NCI-H1694 (cell line): ENCODE results near the gene EIF3D.
A peak's percentile ranks its signal among the peaks of the same experiment; 100 is the strongest.
"Not testable (repeated sequence)": the region's sequence is repeated elsewhere in the genome, so short reads cannot be mapped to it uniquely, and the experiment has no call there.

Source experiments
- DNase-seq: peaks from one replicate; lab custom pipeline; 2025; lab: John Stamatoyannopoulos, UW

The EIF3D gene

GRCh38 chr22:36549033-36549432, 20.1 kb upstream of the EIF3D start:
- DNase-seq: no peak

- DNase-seq: no peak
Observed at GRCh38 chr22:36548606-36549005, 19.6 kb upstream of the EIF3D start.

DNA sequence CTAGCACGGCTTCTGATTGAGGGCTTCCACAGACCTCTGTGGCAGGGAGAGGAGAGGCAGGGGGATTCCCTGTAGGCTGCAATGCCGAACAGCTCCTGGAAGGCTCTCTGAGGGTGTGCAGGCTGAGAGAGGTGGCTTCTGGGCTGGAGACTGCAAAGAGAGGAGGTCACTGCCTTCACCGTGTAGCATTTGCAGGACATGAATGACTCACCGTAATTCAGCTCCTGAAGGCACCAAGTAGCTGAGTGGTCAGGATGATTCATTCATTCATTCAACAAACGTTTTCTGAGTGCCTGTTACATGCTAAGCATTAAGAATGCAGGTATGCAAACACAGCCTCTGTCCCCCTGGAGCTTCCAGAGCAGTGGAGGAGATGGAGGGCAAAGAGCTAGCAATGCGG, 18.0 kb upstream of the EIF3D start:
- DNase-seq: no peak

DNA sequence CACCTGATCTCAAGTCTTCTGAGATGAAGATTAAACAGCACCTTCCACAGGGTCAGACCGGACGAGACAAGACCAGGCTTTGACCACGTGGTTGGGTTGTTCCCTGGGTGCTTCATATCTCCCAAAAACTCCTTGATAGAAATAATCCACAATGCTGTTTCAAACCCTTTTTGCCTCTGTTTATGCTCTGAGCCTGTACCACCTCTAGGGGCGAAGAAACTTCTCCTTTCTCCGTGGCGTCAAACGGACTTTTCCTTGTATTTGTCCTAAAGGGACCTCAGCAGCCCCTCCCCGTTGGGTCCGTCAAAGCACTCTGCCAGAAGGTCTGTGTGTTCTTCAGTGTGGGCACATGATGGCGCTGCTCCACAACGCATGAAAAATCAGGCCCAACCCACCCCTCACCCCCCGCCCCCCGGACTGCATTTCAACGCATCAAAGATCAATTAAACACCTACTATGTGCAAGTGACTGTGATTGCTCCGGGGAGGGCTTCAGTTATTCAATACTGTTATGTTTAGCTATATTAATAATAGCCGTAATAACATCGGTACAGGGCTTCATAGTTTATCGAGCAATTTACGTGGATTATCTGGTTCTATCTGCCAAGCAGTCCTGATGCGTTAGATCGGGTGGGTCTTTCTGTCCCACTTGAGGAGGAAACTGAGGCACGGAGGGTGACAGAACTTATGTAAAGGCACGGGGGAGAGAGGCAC, 17.3 kb upstream of the EIF3D start:
- DNase-seq: no peak

DNA sequence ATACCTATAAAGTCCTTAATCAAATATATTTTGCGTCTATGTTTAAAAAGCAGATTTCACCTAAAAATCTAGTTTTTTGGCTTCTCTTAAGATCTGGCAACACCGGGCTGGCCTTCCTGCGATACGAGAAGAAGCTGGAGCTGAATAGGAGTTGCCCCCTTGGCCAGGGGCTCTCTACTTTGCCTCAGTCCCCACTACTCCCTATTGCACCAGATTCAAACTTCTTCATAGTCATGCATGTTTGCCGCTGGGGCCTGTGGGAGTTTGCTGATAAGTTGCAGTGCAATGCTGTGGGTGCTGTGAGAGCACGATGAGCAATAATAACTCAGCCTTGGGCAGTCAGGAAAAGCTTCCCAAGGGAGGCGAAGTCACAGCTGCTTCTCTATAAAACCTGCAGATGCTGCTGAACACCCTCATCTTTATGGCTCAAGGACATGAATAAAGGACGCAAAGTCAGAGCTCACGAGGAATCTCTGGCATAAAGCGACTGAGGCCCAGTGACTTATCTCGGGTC, 15.2 kb upstream of the EIF3D start:
- no peak for DNase-seq

- DNase-seq: no peak
Observed at GRCh38 chr22:36541831-36542411, 13.0 kb upstream of the EIF3D start.

DNA sequence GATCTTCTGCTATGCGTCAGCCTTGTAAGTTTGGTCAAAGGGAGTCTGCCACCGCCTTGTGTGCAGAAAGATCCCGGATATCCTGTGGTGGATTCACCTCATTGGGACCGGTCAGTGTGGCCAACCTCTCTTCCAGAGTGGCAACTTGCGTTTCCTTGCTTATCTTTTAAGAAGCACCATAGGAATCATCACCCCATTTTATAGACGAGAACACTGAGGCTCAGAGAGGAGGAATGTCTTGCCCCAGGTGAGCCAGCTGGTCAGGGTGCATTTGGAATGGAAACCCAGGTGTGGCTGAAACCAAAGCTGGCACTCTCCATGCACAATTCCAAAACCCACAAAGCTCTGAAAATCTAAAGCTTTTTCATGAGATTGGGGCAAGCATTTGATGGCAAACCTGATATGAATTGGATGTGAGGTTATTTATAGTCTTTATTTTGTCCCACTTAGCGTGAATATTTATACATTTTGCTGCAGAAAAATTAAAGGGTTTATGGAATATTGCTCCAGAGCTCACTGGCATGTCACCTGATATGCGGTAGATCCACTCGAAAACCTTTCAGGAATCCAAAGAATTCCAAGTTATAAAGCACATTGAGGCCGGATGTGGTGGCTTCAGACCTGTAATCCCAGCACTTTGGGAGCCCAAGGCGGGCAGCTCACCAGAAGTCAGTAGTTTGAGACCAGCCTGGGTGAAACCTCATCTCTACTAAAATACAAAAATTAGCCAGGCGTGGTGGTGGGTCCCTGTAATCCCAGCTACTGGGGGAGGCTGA, 12.1 kb upstream of the EIF3D start:
- DNase-seq: no peak

GRCh38 chr22:36538529-36538928, 9.6 kb upstream of the EIF3D start:
- DNase-seq: no peak

GRCh38 chr22:36536717-36537116, 7.8 kb upstream of the EIF3D start:
- DNase-seq: no peak

- not testable (repeated sequence) for DNase-seq
Observed at GRCh38 chr22:36533320-36533719, 4.4 kb upstream of the EIF3D start.

DNA sequence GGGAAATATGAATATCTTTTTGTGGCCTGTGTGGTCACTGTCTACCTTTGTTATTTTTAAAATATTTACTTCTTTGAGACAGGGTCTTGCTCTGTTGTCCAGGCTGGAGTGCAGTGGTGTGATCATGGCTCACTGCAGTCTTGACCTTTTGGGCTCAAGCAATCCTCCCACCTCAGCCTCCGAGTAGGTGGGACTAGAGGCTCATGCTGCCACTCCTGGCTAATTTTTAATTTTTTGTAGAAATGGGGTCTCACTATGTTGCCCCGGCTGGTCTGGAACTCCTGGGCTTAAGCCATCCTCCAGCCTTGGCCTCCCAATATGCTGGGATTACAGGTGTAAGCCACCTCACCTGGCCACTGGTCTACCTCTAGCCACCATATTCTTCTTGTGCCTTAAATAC, 3.5 kb upstream of the EIF3D start:
- DNase-seq: no peak

- no peak for DNase-seq
Observed at GRCh38 chr22:36528341-36528740, 625 bp downstream of the EIF3D start.

DNA sequence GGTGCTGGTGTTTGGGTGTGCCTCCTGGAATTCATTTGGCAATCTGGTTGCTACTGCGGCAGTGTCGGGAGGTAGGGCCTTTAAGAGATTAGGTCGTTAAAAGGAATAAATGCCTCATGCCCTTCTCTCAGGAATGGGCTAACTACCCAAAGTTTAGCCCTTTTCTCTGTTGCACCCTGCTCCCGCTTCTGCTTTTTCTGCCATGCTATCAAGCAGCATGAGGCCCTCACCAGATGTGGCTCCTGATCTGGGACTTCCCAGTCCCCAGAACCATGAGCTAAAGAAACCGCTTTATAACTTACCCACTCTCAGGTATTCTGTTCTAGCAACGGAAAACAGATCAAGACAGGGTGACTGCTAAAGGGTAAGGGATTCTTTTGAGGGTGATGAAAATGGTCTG, 6.3 kb downstream of the EIF3D start:
- no peak for DNase-seq

DNA sequence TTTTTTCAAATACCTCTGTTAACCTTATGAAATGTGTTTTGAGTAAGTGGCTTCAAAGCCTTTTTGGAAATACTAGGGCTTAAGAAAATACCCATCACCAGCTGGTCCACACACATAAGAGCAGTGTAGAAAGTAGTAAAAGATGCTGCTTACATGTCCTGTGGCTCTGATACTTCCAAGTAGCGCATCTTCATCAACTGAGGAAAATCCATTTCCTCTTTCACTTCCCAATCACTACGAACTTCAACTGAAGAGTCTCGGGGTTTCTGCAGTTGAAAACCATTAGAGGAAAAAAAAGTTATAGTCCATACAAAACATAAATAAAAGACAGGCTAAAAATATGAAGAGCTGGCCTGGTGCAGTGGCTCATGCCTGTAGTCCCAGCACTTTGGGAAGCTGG, 8.5 kb downstream of the EIF3D start:
- DNase-seq: no peak

- not testable (repeated sequence) for DNase-seq
Observed at GRCh38 chr22:36519906-36520305, 9.1 kb downstream of the EIF3D start.

- DNase-seq: no peak
Observed at GRCh38 chr22:36514766-36515165, 14.2 kb downstream of the EIF3D start.

GRCh38 chr22:36512991-36513390, 16.0 kb downstream of the EIF3D start:
- no peak for DNase-seq

DNA sequence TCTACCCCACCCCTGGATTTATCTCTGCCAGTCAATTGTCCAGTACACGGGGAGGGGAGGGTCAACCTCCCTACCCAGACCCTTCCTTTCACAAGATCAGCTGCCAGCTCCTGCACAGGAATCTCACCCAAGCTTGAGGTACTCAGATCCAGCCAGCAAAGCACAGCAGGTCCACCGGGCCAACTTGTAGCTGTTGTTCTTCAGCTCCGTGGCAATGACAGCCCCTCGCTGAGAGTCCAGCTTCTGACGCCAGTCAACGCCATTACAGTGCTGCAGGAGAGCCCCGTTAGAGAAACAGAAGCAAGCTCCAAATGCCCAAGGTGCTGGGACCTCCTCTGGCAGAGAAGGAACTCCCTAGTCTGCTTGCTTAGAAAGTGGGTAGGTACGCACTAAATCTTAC, 16.6 kb downstream of the EIF3D start:
- no peak for DNase-seq

- DNase-seq: peak; percentile 34
Observed at GRCh38 chr22:36510966-36511881, 17.7 kb downstream of the EIF3D start.

DNA sequence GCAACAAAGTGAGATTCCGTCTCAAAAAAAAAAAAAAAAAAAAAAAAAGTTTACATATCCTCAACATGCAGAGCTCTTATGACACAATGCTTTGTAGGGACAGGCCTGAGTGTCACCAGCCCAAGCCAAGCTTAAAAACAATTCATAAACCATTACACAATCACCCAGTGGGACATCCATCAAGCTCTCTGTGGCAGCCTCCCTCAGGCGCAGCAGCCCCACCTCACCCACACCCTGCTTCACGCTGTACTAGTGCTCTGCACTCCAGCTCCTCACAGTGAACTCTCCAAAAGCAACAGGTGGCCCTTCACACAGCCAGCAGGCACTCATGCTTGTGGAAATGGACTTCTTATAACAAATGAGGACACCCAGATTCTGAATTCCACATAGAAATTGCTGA, 18.6 kb downstream of the EIF3D start:
- no peak for DNase-seq

GRCh38 chr22:36507518-36508010, 21.4 kb downstream of the EIF3D start:
- no peak for DNase-seq
